Measurements from ENCODE around the gene MAPK11. TPM values are rescaled to one million over a fixed set of nuclear protein-coding genes. Genes with fewer than 3 reads are reported as not detected.

The MAPK11 gene
- polyA plus RNA-seq, 10 donors = 4.6 to 8.4 (median 5.8) TPM

GRCh38 chr22:50250555-50251476 is 19.4 kb downstream of the MAPK11 start, which contains the start of gene HDAC10:
HDAC10 (minus strand) TSS chr22:50251265; CDS start chr22:50251032, 233 bp downstream.
- DNase-seq = peak; percentile 67 to 88 (median 82)

- no peak for DNase-seq
These were observed 20.0 kb downstream of the MAPK11 start for GRCh38 chr22:50250249-50250554.

- DNase-seq = no peak
These were observed 20.6 kb downstream of the MAPK11 start for GRCh38 chr22:50249341-50250248.

GRCh38 chr22:50248196-50249081 is 21.7 kb downstream of the MAPK11 start:
- no peak for DNase-seq

GRCh38 chr22:50247748-50248147 is 22.4 kb downstream of the MAPK11 start:
- DNase-seq = peak in 1 of 3 donors; percentile 55

- DNase-seq = no peak
These were observed 23.7 kb downstream of the MAPK11 start for GRCh38 chr22:50246242-50247175.

DNA sequence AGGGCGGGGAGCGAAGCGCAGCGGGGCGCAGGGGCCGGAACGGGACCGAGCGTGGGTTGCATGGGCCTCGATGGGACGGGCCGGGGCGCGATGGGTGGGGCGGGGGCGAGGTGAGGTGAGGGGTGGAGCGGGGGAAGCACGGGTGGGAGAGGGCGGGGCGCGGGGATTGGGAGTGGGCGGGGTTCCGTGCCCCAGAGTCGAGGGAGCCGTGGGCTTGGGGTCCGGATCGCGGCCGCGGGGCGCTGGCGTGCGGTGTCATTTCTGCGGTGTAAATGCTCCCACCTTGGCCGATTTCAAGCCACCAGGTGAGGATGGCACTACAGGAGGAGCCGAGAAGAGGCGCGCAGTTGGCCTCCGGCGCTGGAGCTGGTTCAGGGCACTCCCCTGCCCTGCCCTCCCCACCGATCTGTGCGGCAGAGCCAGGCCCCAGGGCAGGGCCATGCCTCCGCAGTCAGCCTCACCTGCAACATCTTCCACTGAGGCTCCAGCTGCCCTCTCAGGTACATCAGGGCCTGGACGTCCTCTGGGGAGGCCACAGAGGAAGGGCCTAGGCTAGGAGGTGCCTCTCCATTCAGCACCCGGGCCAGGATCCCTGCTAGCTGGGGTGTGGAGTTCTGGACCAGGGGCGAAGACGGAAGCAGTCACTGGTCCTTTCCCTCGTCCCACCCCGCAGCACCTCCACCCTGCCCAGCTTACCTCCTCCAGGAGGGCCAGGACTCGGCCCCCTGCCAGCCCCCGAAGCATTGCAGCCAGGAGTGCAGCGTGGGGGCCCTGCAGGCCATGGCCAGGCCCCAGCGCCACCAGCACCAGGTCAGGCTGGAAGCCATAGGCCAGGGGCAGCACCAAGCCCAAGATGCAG is 24.7 kb downstream of the MAPK11 start:
- DNase-seq = no peak

DNA sequence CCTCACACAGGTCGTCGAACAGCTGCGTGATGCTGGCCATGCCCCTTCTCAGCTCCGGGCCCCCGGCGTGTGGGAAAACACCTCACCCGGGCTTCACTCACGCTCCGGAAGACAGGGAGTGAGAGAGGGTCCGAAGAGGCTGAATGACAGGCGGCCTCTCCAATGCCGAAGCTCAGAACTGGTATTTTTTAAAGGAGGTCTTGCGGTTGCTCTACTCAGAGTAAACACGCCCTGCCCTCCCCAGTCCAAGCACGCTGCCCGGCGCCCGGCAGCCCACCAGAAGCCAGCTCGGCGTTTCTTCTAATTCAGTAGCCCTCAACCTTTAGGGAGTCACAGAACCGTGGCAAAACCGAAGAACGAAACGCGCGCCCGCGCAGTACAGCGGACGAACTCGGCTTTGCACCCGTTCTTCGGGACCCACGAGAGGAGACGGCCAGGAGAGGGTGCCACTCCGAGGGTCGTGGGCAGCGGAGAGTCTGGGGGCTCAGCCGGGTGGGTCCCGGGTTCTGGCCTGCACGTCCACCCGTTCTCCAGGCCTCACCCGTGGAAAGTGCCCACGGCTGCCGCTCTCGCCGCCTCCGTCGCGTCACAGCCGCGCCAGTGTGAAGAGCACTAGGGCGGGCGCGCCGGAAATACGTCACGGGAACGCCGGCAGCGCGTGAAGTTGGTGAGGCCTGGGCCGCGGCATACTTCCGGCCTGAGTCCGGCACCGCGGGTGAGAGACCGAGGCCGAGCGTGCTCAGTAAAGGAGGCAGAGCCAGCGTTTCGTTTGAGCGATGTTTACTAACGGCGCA is 25.6 kb downstream of the MAPK11 start, which contains the start of gene TUBGCP6:
TUBGCP6 (minus strand) TSS at position 604 of the 794 bp plus-strand sequence; CDS start at position 40, 564 bp downstream.
- peak; percentile 93 to 98 (median 95) for DNase-seq

DNA sequence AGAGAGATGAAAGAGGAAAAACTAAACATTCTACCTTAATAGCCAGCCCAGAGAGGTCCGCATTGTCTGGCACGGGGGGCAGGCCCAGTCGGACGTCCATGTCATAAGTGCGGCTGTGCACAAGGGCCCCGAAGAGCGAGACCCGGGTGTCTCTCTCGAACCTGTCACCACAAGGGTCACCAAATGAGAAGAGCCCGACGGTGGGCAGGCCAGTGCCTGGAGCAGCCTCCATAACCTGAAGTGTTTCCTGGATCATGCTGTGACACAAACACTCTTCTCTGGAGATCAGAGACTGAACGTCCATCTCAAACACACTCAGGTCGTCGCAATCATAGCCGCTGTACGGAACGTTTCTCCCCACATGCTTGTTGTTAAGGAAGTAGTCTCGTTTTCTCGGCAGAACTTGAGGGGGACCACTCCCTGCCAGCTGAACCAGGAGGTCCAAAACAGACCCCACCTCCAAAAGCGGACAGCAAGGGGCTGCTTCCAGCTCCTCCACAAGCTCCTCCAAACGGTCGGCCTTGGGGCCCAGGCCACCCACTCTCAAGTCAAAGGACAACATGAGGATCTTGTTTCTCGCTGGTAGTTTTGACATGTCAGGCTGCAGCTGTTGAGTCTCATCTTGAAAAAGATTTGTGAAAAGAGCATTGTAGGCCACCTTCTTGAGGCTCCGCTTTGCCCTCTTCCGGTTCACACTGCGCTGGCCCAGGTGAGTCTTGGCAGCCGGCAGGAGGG is 26.3 kb downstream of the MAPK11 start:
- DNase-seq = no peak

- DNase-seq = no peak
These were observed 27.7 kb downstream of the MAPK11 start for GRCh38 chr22:50242406-50242949.

- DNase-seq = no peak
These were observed 31.4 kb downstream of the MAPK11 start for GRCh38 chr22:50238755-50239154.

DNA sequence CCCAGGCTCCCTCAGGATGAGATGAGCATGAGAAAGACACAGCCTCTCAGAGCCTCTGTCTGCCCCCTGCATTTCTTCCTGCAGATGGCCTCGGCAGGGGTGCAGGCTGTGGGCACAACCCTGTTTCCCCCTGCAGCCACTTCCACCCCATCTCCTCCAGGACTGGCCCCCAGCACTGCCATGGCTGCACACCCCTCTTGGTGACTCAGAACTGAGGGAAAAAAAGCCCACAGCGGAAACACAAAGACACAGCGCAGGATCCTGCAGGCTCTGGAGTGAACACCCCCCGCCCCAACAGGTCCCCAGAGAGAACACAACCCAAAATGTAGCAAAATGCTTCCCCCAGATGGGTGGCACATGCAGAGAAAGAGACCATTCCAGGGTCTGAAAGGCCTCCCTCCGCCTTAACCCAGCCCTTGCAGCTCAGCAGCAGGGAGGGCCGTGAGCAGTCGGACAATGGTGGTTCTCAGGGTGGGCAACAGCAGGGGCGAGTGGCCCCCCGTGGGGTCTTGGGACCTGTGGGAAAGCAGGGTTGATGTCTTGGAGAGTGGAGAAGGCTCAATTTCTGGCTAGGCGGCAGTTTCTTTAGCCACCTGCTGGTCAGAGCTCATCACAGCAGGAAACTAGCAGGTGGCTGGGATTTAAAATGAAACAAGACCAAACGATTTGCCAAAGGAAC is 33.3 kb downstream of the MAPK11 start:
- DNase-seq = peak in 1 of 3 donors; percentile 21

DNA sequence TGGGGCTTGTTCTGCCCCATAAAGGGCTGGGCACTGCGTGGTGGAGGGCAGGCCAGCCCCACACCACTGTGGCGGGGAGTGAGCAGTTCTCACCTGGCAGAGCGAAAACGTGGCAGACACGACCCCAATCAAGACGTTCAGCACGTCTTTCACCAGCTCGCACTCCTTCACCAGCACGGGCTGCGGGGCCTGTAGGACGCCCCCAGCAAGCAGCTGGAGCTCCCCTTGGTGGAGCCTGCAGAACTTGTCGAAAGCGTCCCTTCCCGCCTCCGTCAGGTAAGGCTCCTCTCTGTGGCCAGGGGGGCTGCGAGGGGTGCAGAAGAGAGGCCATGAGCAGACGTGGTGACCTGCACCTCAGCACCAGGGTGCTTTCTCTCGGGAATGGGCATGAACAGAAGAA is 37.0 kb downstream of the MAPK11 start:
- no peak for DNase-seq

DNA sequence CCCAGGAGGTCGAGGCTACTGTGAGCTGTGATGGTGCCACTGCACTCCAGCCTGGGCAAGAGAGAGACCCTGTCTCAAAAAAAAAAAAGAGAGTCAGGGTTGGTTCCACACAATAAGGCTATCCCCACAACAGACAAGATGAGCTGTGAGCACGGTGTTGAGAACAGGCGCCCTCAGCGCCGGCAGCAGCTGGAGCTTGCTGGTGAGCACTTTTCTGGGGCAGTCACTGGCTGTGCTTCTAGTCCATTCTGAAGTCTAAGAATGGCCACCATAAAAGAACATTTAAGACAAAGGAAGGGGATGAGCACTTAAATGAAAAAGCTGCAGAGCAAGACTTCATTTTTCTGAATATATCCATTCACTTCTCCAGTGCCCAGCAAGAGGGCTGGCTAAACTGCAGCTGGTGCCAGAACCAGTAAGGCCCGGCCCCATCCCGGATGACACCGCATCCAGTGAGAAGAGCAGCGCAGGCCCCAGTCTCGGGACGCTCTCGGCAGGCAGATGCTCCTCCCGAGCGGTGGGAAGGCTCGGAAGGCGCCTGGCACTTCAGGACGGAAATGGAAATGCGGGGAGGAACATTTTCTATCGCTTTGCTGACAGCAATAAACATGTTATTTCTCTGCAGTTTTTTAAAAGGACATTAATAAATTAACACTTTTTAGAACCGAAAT is 37.6 kb downstream of the MAPK11 start:
- DNase-seq = no peak

GRCh38 chr22:50229370-50229769 is 40.8 kb downstream of the MAPK11 start:
- no peak for DNase-seq

GRCh38 chr22:50228366-50228765 is 41.8 kb downstream of the MAPK11 start:
- DNase-seq = no peak
